Sigmoid colon (tissue), 7 donors: ENCODE data around the gene FAM3D. TPM values are rescaled to one million over a fixed set of nuclear protein-coding genes. Genes with fewer than 3 reads are reported as not detected.

Experiments used
- DNase-seq: peaks from one replicate; pipeline ENCODE4 v3.0.0-alpha.2; 2019
- H3K27ac ChIP-seq, 4 donors: fragments of 200-600 bp; sonication (generic); one replicate each; pipeline ENCODE4 v1.5.1; 2016 to 2019; ENCODE audit warnings: mild to moderate bottlenecking in 1 of 4
- H3K27me3 ChIP-seq, 3 donors: fragments of 200-600 bp; sonication (generic); one replicate each; pipeline ENCODE4 v1.5.1; 2019; ENCODE audit warnings: mild to moderate bottlenecking in 1 of 3
- H3K36me3 ChIP-seq, 4 donors: fragments of 200-600 bp; sonication (generic); one replicate each; pipeline ENCODE4 v1.5.1; 2016 to 2019
- H3K4me1 ChIP-seq, 4 donors: fragments of 200-600 bp; sonication (generic); one replicate each; pipeline ENCODE4 v1.5.1; 2017 to 2019
- H3K4me3 ChIP-seq, 4 donors: fragments of 200-600 bp; sonication (generic); one replicate each; pipeline ENCODE4 v1.5.1; 2017 to 2019; ENCODE audit warnings: mild to moderate bottlenecking in 2 of 4, moderate library complexity in 1 of 4
- H3K9me3 ChIP-seq, 4 donors: fragments of 200-600 bp in 3 of 4; sonication (generic) in 3 of 4; one replicate each; pipeline versions ENCODE4 v1.5.1 to v1.6.1; 2013 to 2019
- CTCF ChIP-seq, 4 experiments: fragments of 450-650 bp in 3 of 4; fragments of 200-600 bp in 1 of 4; IDR thresholded peaks; one replicate each; pipeline ENCODE4 v1.5.1; 2016 to 2019; ENCODE audit warnings: antibody characterized with exemption in 4 of 4, mild to moderate bottlenecking in 3 of 4, moderate library complexity in 2 of 4
- EP300 ChIP-seq, 4 donors: sonication (generic); formaldehyde crosslinking; IDR thresholded peaks; one replicate each; pipeline ENCODE4 v1.6.1; 2017; ENCODE audit warnings: antibody characterized with exemption in 4 of 4
- POLR2A ChIP-seq, 2 donors: fragments of 450-650 bp; IDR thresholded peaks; one replicate each; pipeline ENCODE4 v1.6.1; 2016; ENCODE audit warnings: antibody characterized with exemption in 2 of 2, mild to moderate bottlenecking in 2 of 2, moderate library complexity in 2 of 2
- POLR2AphosphoS5 ChIP-seq, 4 donors: sonication (generic); formaldehyde crosslinking; IDR thresholded peaks; one replicate each; pipeline ENCODE4 v1.6.1; 2017; ENCODE audit warnings: antibody characterized with exemption in 4 of 4
- WGBS, 2 donors: extraction: QIAGEN DNeasy Blood & Tissue Kit; methylation state at CpG; one replicate each; pipeline ENCODE4 v1.1.7; 2013; 5-methylcytosine and 5-hydroxymethylcytosine counted together
- intact Hi-C: fragments of 100-400 bp; cut with DNase I; formaldehyde crosslinking; loops from one replicate; pipeline ENCODE4 v1.15.1; 2023
- polyA plus RNA-seq, 3 donors: library from polyadenylated mRNA; stranded (reverse); fragments of 200-250 nt; gene quantifications; one replicate each; pipeline ENCODE4 v1.2.3, GENCODE V29; 2013
- total RNA-seq, 4 donors: library from RNA; depleted of rRNA; stranded (reverse); fragments of >200 nt; gene quantifications; one replicate each; pipeline ENCODE4 v1.1.0, GENCODE V29; 2016
- donor health status: healthy with polysubstance abuse.
- donor health status: Bipolar disorder and iron deficiency.
- donor health status: healthy.

The FAM3D gene
- total and polyA plus RNA-seq, 7 donors = 0.36 to 477 (median 215) TPM; not detected in 2

- Histone ChIP-seq H3K4me3 (no peak overlapping the region), H3K36me3 (no peaks in the 10 kb centered on the region), H3K9me3 (no peaks in the 10 kb centered on the region), H3K4me1 (peaks cover 0 to 24% (median 21%) of the 10 kb centered on the region in 4 donors), H3K27me3 (no peaks in the 10 kb centered on the region), H3K27ac (peak overlapping the region; percentile 38 to 72 (median 54))
- no peak for DNase-seq
- TF ChIP-seq POLR2AphosphoS5 (IDR thresholded peaks at IDR 0.05) (peak in 1 of 4 donors; percentile 32), POLR2A (IDR thresholded peaks at IDR 0.05) (no peak), EP300 (IDR thresholded peaks at IDR 0.05) (no peak), CTCF (IDR thresholded peaks at IDR 0.05) (no peak)
- intact Hi-C loops = no loop called here
- WGBS, 2 donors = 6 to 40% methylated on average over 13 of the region's 13 CpGs
These were observed 37.6 kb downstream of the FAM3D start for GRCh38 chr3:58628823-58629562.

- H3K27ac ChIP-seq = peak overlapping the region; percentile 38 to 72 (median 54)
- WGBS, 2 donors = 45 to 72% methylated on average over 6 of the region's 6 CpGs
- TF ChIP-seq POLR2A (IDR thresholded peaks at IDR 0.05) = no peak
- no peak for TF ChIP-seq CTCF (IDR thresholded peaks at IDR 0.05)
- no peak for TF ChIP-seq EP300 (IDR thresholded peaks at IDR 0.05)
- TF ChIP-seq POLR2AphosphoS5 (IDR thresholded peaks at IDR 0.05) = no peak
These were observed 38.6 kb downstream of the FAM3D start for GRCh38 chr3:58627941-58628340.

GRCh38 chr3:58627570-58627885, 39.0 kb downstream of the FAM3D start:
- Histone ChIP-seq H3K27me3 (no peaks in the 10 kb centered on the region), H3K4me3 (no peak overlapping the region), H3K27ac (peak overlapping the region in 1 of 4 donors; percentile 72), H3K9me3 (no peaks in the 10 kb centered on the region), H3K36me3 (no peaks in the 10 kb centered on the region), H3K4me1 (peaks cover 0 to 24% (median 21%) of the 10 kb centered on the region in 4 donors)
- intact Hi-C loops = no loop called here
- WGBS, 2 donors = 26 to 54% methylated on average over 3 of the region's 3 CpGs
- DNase-seq = no peak
- TF ChIP-seq CTCF (IDR thresholded peaks at IDR 0.05) = no peak
- TF ChIP-seq POLR2AphosphoS5 (IDR thresholded peaks at IDR 0.05) = no peak
- TF ChIP-seq EP300 (IDR thresholded peaks at IDR 0.05) = no peak
- TF ChIP-seq POLR2A (IDR thresholded peaks at IDR 0.05) = no peak

More at GRCh38 chr3:58627941-58628340, 38.6 kb downstream of the FAM3D start:
- H3K36me3 ChIP-seq = no peaks in the 10 kb centered on the region
- intact Hi-C loops = no loop called here
- no peak for DNase-seq
- H3K9me3 ChIP-seq = no peaks in the 10 kb centered on the region
- H3K4me1 ChIP-seq = peaks cover 0 to 24% (median 21%) of the 10 kb centered on the region in 4 donors
- H3K27me3 ChIP-seq = no peaks in the 10 kb centered on the region
- no peak overlapping the region for H3K4me3 ChIP-seq

GRCh38 chr3:58626841-58627569, 39.6 kb downstream of the FAM3D start:
- no peaks in the 10 kb centered on the region for H3K27me3 ChIP-seq
- H3K4me3 ChIP-seq = no peak overlapping the region
- DNase-seq = no peak
- H3K4me1 ChIP-seq = peaks cover 0 to 24% (median 21%) of the 10 kb centered on the region in 4 donors
- 86 to 89% methylated on average over 24 of the region's 24 CpGs for WGBS, 2 donors
- TF ChIP-seq POLR2AphosphoS5 (IDR thresholded peaks at IDR 0.05) (no peak), POLR2A (IDR thresholded peaks at IDR 0.05) (no peak), EP300 (IDR thresholded peaks at IDR 0.05) (no peak), CTCF (IDR thresholded peaks at IDR 0.05) (no peak)
- intact Hi-C loops = no loop called here
- H3K36me3 ChIP-seq = no peaks in the 10 kb centered on the region
- H3K9me3 ChIP-seq = no peaks in the 10 kb centered on the region
- H3K27ac ChIP-seq = peak overlapping the region in 1 of 4 donors; percentile 72
